Testis (tissue), 2 donors: ENCODE results near the gene RAD9A.

Experiments
- POLR2A ChIP-seq: fragments of 450-650 bp; IDR thresholded peaks from one replicate; pipeline ENCODE4 v1.6.1; 2017; ENCODE audit warnings: antibody characterized with exemption, mild to moderate bottlenecking, moderate library complexity
- TF ChIP-seq, protein P1 (sequence below), 3 experiments: fragments of 450-650 bp in 2 of 3; fragments of 200-600 bp in 1 of 3; sonication (generic) in 1 of 3; IDR thresholded peaks; one replicate each; pipeline ENCODE4 v1.5.1; 2016 to 2019; ENCODE audit warnings: antibody characterized with exemption in 3 of 3, mild to moderate bottlenecking in 2 of 3, moderate library complexity in 1 of 3

- TF ChIP-seq, protein P1, sequence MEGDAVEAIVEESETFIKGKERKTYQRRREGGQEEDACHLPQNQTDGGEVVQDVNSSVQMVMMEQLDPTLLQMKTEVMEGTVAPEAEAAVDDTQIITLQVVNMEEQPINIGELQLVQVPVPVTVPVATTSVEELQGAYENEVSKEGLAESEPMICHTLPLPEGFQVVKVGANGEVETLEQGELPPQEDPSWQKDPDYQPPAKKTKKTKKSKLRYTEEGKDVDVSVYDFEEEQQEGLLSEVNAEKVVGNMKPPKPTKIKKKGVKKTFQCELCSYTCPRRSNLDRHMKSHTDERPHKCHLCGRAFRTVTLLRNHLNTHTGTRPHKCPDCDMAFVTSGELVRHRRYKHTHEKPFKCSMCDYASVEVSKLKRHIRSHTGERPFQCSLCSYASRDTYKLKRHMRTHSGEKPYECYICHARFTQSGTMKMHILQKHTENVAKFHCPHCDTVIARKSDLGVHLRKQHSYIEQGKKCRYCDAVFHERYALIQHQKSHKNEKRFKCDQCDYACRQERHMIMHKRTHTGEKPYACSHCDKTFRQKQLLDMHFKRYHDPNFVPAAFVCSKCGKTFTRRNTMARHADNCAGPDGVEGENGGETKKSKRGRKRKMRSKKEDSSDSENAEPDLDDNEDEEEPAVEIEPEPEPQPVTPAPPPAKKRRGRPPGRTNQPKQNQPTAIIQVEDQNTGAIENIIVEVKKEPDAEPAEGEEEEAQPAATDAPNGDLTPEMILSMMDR (IDR thresholded peaks at IDR 0.05) = no peak
- no peak for TF ChIP-seq POLR2A
These were observed 37.4 kb downstream of the RAD9A start for GRCh38 chr11:67429038-67429668.
